Measurements from ENCODE around the gene SCAPER.
A peak's percentile ranks its signal among the peaks of the same experiment; 100 is the strongest.

The SCAPER gene

DNA sequence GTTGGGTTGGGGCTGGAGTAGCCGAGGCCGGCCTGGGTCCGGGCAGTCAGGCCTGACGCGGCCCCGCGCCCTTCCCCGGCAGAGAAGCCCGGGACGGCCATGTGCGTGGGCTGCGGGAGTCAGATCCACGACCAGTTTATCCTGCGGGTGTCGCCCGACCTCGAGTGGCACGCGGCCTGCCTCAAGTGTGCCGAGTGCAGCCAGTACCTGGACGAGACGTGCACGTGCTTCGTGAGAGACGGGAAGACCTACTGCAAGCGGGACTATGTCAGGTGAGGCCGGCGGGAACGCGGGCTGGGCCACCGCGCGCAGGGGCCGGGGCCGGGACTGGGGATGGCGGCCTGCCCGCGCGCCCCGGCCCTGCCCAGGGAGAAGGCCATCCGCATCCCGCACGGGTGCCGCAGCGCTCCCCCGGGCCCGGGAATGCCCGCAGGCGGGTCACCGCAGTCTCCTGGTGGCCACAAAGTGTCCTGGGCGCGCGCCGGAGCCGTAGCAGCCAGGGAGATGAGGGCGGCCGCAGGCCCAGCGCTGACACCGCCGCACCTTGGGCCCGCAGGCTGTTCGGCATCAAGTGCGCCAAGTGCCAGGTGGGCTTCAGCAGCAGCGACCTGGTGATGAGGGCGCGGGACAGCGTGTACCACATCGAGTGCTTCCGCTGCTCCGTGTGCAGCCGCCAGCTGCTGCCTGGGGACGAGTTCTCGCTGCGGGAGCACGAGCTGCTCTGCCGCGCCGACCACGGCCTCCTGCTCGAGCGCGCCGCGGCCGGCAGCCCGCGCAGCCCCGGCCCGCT, 567.2 kb downstream of the SCAPER start (continued):
- TF ChIP-seq, protein P1, sequence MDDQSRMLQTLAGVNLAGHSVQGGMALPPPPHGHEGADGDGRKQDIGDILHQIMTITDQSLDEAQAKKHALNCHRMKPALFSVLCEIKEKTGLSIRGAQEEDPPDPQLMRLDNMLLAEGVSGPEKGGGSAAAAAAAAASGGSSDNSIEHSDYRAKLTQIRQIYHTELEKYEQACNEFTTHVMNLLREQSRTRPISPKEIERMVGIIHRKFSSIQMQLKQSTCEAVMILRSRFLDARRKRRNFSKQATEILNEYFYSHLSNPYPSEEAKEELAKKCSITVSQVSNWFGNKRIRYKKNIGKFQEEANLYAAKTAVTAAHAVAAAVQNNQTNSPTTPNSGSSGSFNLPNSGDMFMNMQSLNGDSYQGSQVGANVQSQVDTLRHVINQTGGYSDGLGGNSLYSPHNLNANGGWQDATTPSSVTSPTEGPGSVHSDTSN (CRISPR knock-in tag; IDR thresholded peaks at IDR 0.05): peak; percentile 64
- TF ChIP-seq ZNF37A (tag by site-specific recombination; IDR thresholded peaks at IDR 0.05): no peak
- no peak; the same call in 1 of the 2 replicates for TF ChIP-seq SP7 (tag by site-specific recombination; IDR thresholded peaks at IDR 0.05)
- TF ChIP-seq ZNF274 (IDR thresholded peaks at IDR 0.05; ENCODE audit: low read length): no peak
- TF ChIP-seq ZNF274 (tag by site-specific recombination; IDR thresholded peaks at IDR 0.05; ENCODE audit: borderline replicate concordance): no peak
- TF ChIP-seq ZBTB20 (tag by site-specific recombination; IDR thresholded peaks at IDR 0.05): peak; percentile 81
- TF ChIP-seq ZNF214 (tag by site-specific recombination; IDR thresholded peaks at IDR 0.05; ENCODE audit: borderline replicate concordance): no peak
- TF ChIP-seq, protein P2, sequence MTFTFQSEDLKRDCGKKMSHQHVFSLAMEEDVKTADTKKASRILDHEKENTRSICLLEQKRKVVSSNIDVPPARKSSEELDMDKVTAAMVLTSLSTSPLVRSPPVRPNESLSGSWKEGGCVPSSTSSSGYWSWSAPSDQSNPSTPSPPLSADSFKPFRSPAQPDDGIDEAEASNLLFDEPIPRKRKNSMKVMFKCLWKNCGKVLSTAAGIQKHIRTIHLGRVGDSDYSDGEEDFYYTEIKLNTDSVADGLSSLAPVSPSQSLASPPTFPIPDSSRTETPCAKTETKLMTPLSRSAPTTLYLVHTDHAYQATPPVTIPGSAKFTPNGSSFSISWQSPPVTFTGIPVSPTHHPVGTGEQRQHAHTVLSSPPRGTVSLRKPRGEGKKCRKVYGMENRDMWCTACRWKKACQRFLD (tag by site-specific recombination; IDR thresholded peaks at IDR 0.05): no peak
- 0 out of 2 replicates have a peak, but pooled peaks have one; percentile 44 for TF ChIP-seq YY2 (tag by site-specific recombination; IDR thresholded peaks at IDR 0.05)
- no peak for TF ChIP-seq KLF1 (tag by site-specific recombination; IDR thresholded peaks at IDR 0.05)
- no peak for TF ChIP-seq RBAK (tag by site-specific recombination; IDR thresholded peaks at IDR 0.05)
- TF ChIP-seq, protein P3, sequence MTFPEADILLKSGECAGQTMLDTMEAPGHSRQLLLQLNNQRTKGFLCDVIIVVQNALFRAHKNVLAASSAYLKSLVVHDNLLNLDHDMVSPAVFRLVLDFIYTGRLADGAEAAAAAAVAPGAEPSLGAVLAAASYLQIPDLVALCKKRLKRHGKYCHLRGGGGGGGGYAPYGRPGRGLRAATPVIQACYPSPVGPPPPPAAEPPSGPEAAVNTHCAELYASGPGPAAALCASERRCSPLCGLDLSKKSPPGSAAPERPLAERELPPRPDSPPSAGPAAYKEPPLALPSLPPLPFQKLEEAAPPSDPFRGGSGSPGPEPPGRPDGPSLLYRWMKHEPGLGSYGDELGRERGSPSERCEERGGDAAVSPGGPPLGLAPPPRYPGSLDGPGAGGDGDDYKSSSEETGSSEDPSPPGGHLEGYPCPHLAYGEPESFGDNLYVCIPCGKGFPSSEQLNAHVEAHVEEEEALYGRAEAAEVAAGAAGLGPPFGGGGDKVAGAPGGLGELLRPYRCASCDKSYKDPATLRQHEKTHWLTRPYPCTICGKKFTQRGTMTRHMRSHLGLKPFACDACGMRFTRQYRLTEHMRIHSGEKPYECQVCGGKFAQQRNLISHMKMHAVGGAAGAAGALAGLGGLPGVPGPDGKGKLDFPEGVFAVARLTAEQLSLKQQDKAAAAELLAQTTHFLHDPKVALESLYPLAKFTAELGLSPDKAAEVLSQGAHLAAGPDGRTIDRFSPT (tag by site-specific recombination; IDR thresholded peaks at IDR 0.05): no peak
- TF ChIP-seq ZNF837 (tag by site-specific recombination; IDR thresholded peaks at IDR 0.05): no peak
- TF ChIP-seq EGR2 (tag by site-specific recombination; IDR thresholded peaks at IDR 0.05; ENCODE audit: low read depth): 0 out of 2 replicates have a peak, but pooled peaks have one; percentile 4
- TF ChIP-seq ZFP41 (tag by site-specific recombination; IDR thresholded peaks at IDR 0.05; ENCODE audit: borderline replicate concordance): no peak
- no peak for TF ChIP-seq BCL11B (tag by site-specific recombination; IDR thresholded peaks at IDR 0.05; ENCODE audit: low read depth)
- TF ChIP-seq ZNF626 (tag by site-specific recombination; IDR thresholded peaks at IDR 0.05): no peak
- TF ChIP-seq ZNF629 (tag by site-specific recombination; IDR thresholded peaks at IDR 0.05): no peak
- peak; percentile 67 for TF ChIP-seq ZXDB (tag by site-specific recombination; IDR thresholded peaks at IDR 0.05)
- 0 out of 2 replicates have a peak, but pooled peaks have one; percentile 4 for TF ChIP-seq ZFHX2 (tag by site-specific recombination; conservative IDR thresholded peaks at IDR 0.05)
- no peak for TF ChIP-seq ZNF670 (tag by site-specific recombination; IDR thresholded peaks at IDR 0.05; ENCODE audit: low read depth)
- TF ChIP-seq ZNF394 (tag by site-specific recombination; IDR thresholded peaks at IDR 0.05; ENCODE audit: borderline replicate concordance): no peak; the same call in 1 of the 2 replicates
- no peak for TF ChIP-seq ZNF114 (tag by site-specific recombination; IDR thresholded peaks at IDR 0.05)
- no peak for TF ChIP-seq GLIS2 (tag by site-specific recombination; IDR thresholded peaks at IDR 0.05)
- TF ChIP-seq ZIC2 (tag by site-specific recombination; IDR thresholded peaks at IDR 0.05): 0 out of 2 replicates have a peak, but pooled peaks have one; percentile 22
- TF ChIP-seq, protein P4, sequence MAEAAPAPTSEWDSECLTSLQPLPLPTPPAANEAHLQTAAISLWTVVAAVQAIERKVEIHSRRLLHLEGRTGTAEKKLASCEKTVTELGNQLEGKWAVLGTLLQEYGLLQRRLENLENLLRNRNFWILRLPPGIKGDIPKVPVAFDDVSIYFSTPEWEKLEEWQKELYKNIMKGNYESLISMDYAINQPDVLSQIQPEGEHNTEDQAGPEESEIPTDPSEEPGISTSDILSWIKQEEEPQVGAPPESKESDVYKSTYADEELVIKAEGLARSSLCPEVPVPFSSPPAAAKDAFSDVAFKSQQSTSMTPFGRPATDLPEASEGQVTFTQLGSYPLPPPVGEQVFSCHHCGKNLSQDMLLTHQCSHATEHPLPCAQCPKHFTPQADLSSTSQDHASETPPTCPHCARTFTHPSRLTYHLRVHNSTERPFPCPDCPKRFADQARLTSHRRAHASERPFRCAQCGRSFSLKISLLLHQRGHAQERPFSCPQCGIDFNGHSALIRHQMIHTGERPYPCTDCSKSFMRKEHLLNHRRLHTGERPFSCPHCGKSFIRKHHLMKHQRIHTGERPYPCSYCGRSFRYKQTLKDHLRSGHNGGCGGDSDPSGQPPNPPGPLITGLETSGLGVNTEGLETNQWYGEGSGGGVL (tag by site-specific recombination; IDR thresholded peaks at IDR 0.05): no peak
- TF ChIP-seq MZF1 (tag by site-specific recombination; IDR thresholded peaks at IDR 0.05; ENCODE audit: borderline replicate concordance): no peak
- no peak for TF ChIP-seq ZNF266 (tag by site-specific recombination; IDR thresholded peaks at IDR 0.05; ENCODE audit: low read depth)
- TF ChIP-seq, protein P5, sequence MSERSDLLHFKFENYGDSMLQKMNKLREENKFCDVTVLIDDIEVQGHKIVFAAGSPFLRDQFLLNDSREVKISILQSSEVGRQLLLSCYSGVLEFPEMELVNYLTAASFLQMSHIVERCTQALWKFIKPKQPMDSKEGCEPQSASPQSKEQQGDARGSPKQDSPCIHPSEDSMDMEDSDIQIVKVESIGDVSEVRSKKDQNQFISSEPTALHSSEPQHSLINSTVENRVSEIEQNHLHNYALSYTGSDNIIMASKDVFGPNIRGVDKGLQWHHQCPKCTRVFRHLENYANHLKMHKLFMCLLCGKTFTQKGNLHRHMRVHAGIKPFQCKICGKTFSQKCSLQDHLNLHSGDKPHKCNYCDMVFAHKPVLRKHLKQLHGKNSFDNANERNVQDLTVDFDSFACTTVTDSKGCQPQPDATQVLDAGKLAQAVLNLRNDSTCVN (tag by site-specific recombination; optimal IDR thresholded peaks at IDR 0.05): peak; percentile 98
- TF ChIP-seq, protein P6, sequence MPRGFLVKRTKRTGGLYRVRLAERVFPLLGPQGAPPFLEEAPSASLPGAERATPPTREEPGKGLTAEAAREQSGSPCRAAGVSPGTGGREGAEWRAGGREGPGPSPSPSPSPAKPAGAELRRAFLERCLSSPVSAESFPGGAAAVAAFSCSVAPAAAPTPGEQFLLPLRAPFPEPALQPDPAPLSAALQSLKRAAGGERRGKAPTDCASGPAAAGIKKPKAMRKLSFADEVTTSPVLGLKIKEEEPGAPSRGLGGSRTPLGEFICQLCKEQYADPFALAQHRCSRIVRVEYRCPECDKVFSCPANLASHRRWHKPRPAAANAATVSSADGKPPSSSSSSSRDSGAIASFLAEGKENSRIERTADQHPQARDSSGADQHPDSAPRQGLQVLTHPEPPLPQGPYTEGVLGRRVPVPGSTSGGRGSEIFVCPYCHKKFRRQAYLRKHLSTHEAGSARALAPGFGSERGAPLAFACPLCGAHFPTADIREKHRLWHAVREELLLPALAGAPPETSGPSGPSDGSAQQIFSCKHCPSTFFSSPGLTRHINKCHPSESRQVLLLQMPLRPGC (tag by site-specific recombination; IDR thresholded peaks at IDR 0.05): no peak
- TF ChIP-seq ZFP37 (tag by site-specific recombination; IDR thresholded peaks at IDR 0.05): 0 out of 2 replicates have a peak, but pooled peaks have one; percentile 30

All from HEK293 (cell line).